AG04449 (cell line): Measurements from ENCODE around the gene ZNF81.

Experiments
- CTCF ChIA-PET: fragments of 350-600 bp; formaldehyde crosslinking; extraction: SDS; loops from one replicate; lab custom pipeline; 2021; ENCODE audit warnings: antibody characterized with exemption; lab: Yijun Ruan, JAX
- POLR2A ChIA-PET: fragments of 400-600, 350-600 bp; formaldehyde crosslinking; extraction: SDS; loops from one replicate; lab custom pipeline; 2020; ENCODE audit warnings: antibody characterized with exemption, inconsistent platforms; lab: Yijun Ruan, JAX
- DNase-seq: peaks from one replicate; pipeline ENCODE4 v3.0.0-alpha.2; 2010; ENCODE audit warnings: low read depth, low spot score
- H3K4me3 ChIP-seq: 2 replicates; pipeline ENCODE4 v1.5.1; 2011; ENCODE audit warnings: low read depth, mild to moderate bottlenecking, control low read depth, low read length
- TF ChIP-seq, protein P1 (sequence below): IDR thresholded peaks from one replicate; pipeline ENCODE4 v1.5.1; 2011; ENCODE audit warnings: mild to moderate bottlenecking, moderate library complexity, low read length, control low read depth, inconsistent platforms; ENCODE audit not compliant: insufficient read depth; ENCODE audit errors: missing control alignments

The ZNF81 gene

DNA sequence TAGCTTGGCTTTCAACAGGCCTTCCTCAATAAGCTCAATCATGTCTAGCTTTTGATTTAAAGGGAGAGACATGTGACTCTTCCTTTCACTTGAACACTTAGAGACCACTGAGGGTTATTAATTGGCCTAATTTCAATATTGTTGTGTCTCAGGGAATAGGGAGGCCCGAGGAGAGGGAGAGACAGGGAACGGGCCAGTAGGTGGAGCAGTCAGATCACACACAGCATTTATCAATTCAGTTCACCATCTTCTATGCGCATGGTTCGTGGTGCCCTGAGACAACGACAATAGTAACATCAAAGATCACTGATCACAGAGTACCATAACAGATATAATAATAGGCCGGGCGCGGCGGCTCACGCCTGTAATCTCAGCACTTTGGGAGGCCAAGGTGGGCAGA lies 17.8 kb downstream of the ZNF81 start:
- CTCF ChIA-PET = interaction anchor here (0.7 to 2.6 kb wide), 6 partner anchors 9 to 331 kb away, joined by 3 to 15 read pairs (median 3); no protein-coding TSS in a partner anchor
- H3K4me3 ChIP-seq = no peak overlapping the region
- no peak for DNase-seq
- POLR2A ChIA-PET = no interaction called here
- TF ChIP-seq, protein P1, sequence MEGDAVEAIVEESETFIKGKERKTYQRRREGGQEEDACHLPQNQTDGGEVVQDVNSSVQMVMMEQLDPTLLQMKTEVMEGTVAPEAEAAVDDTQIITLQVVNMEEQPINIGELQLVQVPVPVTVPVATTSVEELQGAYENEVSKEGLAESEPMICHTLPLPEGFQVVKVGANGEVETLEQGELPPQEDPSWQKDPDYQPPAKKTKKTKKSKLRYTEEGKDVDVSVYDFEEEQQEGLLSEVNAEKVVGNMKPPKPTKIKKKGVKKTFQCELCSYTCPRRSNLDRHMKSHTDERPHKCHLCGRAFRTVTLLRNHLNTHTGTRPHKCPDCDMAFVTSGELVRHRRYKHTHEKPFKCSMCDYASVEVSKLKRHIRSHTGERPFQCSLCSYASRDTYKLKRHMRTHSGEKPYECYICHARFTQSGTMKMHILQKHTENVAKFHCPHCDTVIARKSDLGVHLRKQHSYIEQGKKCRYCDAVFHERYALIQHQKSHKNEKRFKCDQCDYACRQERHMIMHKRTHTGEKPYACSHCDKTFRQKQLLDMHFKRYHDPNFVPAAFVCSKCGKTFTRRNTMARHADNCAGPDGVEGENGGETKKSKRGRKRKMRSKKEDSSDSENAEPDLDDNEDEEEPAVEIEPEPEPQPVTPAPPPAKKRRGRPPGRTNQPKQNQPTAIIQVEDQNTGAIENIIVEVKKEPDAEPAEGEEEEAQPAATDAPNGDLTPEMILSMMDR = peak; percentile 29

DNA sequence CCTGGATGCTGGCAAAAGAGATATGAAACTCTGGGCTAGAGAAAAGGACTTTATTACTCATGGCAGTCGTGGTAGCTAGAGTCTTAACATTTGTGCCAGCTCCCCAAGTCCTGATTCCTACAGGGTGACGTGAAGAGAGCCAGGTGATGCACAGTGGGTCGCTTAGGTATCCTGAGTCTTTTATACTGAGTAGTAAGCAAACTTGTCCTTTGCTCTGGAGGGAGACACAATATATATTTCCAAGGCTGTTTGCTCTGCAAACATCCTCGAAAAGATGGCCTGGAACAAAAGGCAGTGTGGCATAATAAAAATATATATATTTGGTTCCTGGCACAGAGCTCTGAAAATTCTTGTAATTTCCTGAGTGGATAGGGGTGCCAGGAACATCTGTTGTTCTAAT lies 23.0 kb downstream of the ZNF81 start:
- no peak for DNase-seq
- POLR2A ChIA-PET = no interaction called here
- H3K4me3 ChIP-seq = no peak overlapping the region
- CTCF ChIA-PET = interaction anchor here (0.6 to 1.1 kb wide), 2 partner anchors 168 to 335 kb away, joined by 3 to 4 read pairs; no protein-coding TSS in a partner anchor
- TF ChIP-seq, protein P1 = no peak

DNA sequence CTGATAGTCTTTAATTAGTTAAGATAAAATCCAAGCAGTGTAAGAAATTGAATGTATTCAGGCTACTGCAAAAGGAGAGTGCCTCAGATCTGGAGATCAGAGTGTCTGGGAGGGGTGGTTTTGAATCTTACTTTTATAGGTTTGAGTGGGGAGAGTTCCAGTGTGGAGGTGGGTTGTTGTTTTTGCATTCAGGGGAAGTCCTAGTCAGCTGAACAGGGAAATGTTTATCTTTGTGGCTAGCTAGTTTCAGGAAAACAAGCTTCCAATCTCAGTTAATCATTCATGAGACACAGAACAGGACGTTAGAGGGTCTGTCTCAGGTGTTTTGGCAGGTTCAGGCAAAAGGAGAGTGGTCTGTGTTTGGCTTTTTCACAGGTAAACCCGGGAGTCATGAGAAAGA lies 26.0 kb downstream of the ZNF81 start:
- ChIA-PET POLR2A (no interaction called here), CTCF (no interaction called here)
- no peak overlapping the region for H3K4me3 ChIP-seq
- TF ChIP-seq, protein P1 = no peak
- DNase-seq = no peak

DNA sequence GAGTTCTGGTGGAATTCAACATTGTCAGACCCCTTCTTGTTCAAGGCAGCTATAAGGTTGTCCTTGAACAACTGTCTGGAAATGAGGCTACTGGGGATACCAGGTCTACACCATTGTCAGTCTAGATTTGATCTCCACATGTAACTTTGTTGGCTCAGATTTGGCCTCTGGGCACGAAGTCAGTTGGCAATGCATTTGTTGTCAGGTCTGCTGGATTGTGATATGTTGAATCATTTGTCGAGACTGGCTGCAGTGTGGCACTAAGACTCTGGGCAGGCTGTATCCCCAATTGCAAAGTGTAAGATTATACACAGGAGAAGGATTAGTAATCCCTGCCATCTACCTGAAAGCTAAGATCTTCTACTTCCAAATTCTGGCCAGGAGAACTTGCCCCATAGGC lies 26.5 kb downstream of the ZNF81 start:
- CTCF ChIA-PET = interaction anchor here (1.5 kb wide), 1 partner anchor 9 kb away, joined by 3 read pairs; no protein-coding TSS in a partner anchor
- TF ChIP-seq, protein P1 = no peak
- POLR2A ChIA-PET = no interaction called here
- no peak overlapping the region for H3K4me3 ChIP-seq
- no peak for DNase-seq

DNA sequence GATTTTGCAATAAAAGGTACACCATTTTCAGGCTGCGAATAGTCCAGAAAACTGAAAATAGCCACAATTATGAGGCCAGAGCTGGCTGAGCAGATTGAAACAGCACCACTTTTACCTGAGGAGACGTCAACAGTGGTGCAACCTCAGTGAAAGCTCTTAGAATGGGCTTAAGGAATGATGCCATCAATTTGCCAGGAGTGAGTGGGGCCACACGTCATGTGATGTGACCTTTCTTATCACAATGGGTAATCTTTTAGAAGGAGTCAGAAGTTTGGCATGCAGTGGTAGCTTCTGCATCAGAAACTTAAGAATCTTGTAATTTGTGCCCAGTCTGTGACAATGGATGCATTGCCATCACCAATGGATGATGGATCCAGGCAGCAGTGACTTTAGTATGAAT lies 27.6 kb downstream of the ZNF81 start:
- ChIA-PET POLR2A (no interaction called here), CTCF (interaction anchor here (1.5 kb wide), 1 partner anchor 10 kb away, joined by 3 read pairs; no protein-coding TSS in a partner anchor)
- no peak for DNase-seq
- TF ChIP-seq, protein P1 = no peak
- no peak overlapping the region for H3K4me3 ChIP-seq

DNA sequence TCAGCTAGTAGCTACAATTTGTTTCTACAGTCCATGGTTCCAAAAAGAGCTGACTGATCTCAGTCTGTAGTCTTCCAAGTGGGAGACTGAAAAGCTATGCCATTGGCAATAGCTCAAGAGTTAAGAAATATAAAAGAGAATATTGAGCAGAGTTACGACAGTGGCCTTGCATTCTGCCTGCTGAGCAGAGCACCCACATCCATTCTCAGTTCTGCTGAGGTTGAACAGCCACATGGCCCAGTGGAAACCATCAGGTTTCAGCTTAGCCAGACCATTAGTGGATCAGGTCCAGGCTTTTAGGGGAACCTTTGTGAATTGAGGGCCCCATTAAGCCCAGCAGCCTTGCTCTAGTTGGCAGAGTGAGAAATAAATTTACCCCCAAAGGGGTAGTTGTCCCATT lies 28.1 kb downstream of the ZNF81 start:
- TF ChIP-seq, protein P1 = no peak
- CTCF ChIA-PET = interaction anchor here (1.5 kb wide), 1 partner anchor 11 kb away, joined by 3 read pairs; no protein-coding TSS in a partner anchor
- POLR2A ChIA-PET = no interaction called here
- DNase-seq = no peak
- no peak overlapping the region for H3K4me3 ChIP-seq
